Mesothelial cell of epicardium (in vitro differentiated cells): Measurements from ENCODE around the gene GRXCR2. TPM values are rescaled to one million over a fixed set of nuclear protein-coding genes. Genes with fewer than 3 reads are reported as not detected.

Experiments
- DNase-seq, 2 experiments: peaks; one replicate each; pipeline ENCODE4 v3.0.0; 2021; ENCODE audit warnings: low spot score in 2 of 2; ENCODE audit not compliant: unreplicated experiment in 2 of 2
- H3K27ac Mint-ChIP-seq: 2 replicates; pipeline ENCODE4 v1.8.0; 2021; ENCODE audit warnings: mixed read lengths
- H3K27me3 Mint-ChIP-seq: 2 replicates; pipeline ENCODE4 v1.8.0; 2021; ENCODE audit warnings: low read depth, mixed read lengths
- H3K36me3 Mint-ChIP-seq: 2 replicates; pipeline ENCODE4 v1.8.0; 2021; ENCODE audit warnings: mixed read lengths
- H3K4me1 Mint-ChIP-seq: 2 replicates; pipeline ENCODE4 v1.8.0; 2021; ENCODE audit warnings: mixed read lengths
- H3K4me3 Mint-ChIP-seq: 2 replicates; pipeline ENCODE4 v1.8.0; 2021; ENCODE audit warnings: mild to moderate bottlenecking, moderate library complexity, mixed read lengths
- H3K9me3 Mint-ChIP-seq: 2 replicates; pipeline ENCODE4 v1.8.0; 2021; ENCODE audit warnings: mixed read lengths
- total RNA-seq: library from RNA; stranded (reverse); gene quantifications from 3 replicates; pipeline ENCODE4 v1.2.1, GENCODE V29; 2021
- TF ChIP-seq, protein P1 (sequence below): fragments of 200-600 bp; sonication (generic); IDR thresholded peaks from one replicate; pipeline ENCODE4 v1.5.0; 2021; ENCODE audit warnings: antibody characterized with exemption; ENCODE audit not compliant: unreplicated experiment

GRXCR2 gene
- total RNA-seq, 1 donor from 2014 or later = not detected

- H3K27me3 Mint-ChIP-seq = peaks cover 13% of the 10 kb centered on the region
- H3K9me3 Mint-ChIP-seq = peaks cover 4% of the 10 kb centered on the region
- DNase-seq = no peak
- H3K27ac Mint-ChIP-seq = no peak overlapping the region
- H3K4me1 Mint-ChIP-seq = peaks cover 14% of the 10 kb centered on the region
- H3K36me3 Mint-ChIP-seq = no peaks in the 10 kb centered on the region
- H3K4me3 Mint-ChIP-seq = no peak overlapping the region
- TF ChIP-seq, protein P1, sequence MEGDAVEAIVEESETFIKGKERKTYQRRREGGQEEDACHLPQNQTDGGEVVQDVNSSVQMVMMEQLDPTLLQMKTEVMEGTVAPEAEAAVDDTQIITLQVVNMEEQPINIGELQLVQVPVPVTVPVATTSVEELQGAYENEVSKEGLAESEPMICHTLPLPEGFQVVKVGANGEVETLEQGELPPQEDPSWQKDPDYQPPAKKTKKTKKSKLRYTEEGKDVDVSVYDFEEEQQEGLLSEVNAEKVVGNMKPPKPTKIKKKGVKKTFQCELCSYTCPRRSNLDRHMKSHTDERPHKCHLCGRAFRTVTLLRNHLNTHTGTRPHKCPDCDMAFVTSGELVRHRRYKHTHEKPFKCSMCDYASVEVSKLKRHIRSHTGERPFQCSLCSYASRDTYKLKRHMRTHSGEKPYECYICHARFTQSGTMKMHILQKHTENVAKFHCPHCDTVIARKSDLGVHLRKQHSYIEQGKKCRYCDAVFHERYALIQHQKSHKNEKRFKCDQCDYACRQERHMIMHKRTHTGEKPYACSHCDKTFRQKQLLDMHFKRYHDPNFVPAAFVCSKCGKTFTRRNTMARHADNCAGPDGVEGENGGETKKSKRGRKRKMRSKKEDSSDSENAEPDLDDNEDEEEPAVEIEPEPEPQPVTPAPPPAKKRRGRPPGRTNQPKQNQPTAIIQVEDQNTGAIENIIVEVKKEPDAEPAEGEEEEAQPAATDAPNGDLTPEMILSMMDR = no peak
Observed at GRCh38 chr5:145863003-145863402, 9.8 kb downstream of the GRXCR2 start.

DNA sequence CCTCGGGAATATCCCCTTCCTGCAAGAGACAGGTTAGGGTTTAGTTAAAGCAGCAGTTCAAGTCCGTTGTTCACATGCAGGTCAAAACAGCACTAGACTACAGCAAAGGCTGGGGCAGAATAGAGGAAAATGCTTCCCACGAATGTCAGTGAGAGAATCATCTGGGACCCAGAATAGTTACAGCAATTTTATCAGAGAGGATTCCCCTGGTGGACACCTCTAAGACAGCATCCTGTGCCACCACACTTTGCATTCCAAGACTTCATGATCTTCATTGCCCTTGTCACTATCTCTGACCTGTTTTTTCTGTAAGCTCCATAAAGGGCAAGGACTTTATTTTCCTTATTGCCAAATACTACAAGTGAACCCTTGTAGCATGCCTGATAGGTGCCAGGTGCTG, 12.9 kb downstream of the GRXCR2 start:
- DNase-seq = no peak
- H3K4me1 Mint-ChIP-seq = peaks cover 23% of the 10 kb centered on the region
- no peak overlapping the region for H3K4me3 Mint-ChIP-seq
- TF ChIP-seq, protein P1 = peak; percentile 39
- H3K9me3 Mint-ChIP-seq = peaks cover 4% of the 10 kb centered on the region
- no peak overlapping the region for H3K27ac Mint-ChIP-seq
- H3K27me3 Mint-ChIP-seq = peaks cover 9% of the 10 kb centered on the region
- H3K36me3 Mint-ChIP-seq = no peaks in the 10 kb centered on the region

GRCh38 chr5:145859453-145859852, 13.4 kb downstream of the GRXCR2 start:
- no peak for DNase-seq
- TF ChIP-seq, protein P1 = no peak
- Mint-ChIP-seq H3K9me3 (peaks cover 1% of the 10 kb centered on the region), H3K27ac (no peak overlapping the region), H3K36me3 (no peaks in the 10 kb centered on the region), H3K27me3 (peaks cover 9% of the 10 kb centered on the region), H3K4me1 (peaks cover 23% of the 10 kb centered on the region), H3K4me3 (no peak overlapping the region)

- TF ChIP-seq, protein P1 = no peak
- DNase-seq = no peak
- H3K9me3 Mint-ChIP-seq = no peaks in the 10 kb centered on the region
Observed at GRCh38 chr5:145858959-145859358, 13.9 kb downstream of the GRXCR2 start.

DNA sequence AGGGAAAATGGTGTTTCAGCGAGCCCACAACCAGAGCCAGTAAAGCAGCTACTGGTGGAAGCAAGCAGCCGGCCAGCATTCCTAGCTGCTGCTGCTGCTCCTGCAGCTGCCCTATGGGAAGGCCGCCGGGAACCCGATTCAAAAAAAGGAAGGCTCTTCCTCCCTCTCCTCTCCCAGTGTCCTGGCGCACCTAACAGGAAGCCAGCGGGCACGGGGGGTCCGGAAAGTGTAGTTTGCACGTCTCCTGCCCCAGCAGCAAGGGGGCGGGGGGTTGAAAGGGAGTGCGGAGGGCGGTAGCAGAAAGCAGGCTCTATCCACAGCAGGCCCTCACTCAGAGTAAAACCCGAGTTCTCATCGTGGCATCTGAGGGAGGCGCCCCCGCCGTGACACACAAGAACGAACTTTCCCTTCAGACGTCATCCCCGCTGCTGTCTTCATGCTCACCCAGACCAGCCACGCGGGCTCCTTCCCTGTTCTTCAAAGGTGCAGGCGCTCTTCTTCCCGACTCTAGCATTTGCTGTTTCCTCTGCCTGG, 16.5 kb downstream of the GRXCR2 start:
- DNase-seq = peak; percentile 24 to 65
- H3K27ac Mint-ChIP-seq = peak overlapping the region; percentile 91
- TF ChIP-seq, protein P1 = no peak
- H3K9me3 Mint-ChIP-seq = no peaks in the 10 kb centered on the region
- H3K36me3 Mint-ChIP-seq = no peaks in the 10 kb centered on the region
- H3K27me3 Mint-ChIP-seq = peaks cover 5% of the 10 kb centered on the region
- peak overlapping the region; percentile 75 for H3K4me3 Mint-ChIP-seq
- H3K4me1 Mint-ChIP-seq = peaks cover 23% of the 10 kb centered on the region

More at GRCh38 chr5:145858959-145859358, 13.9 kb downstream of the GRXCR2 start:
- no peaks in the 10 kb centered on the region for H3K36me3 Mint-ChIP-seq
- H3K4me3 Mint-ChIP-seq = no peak overlapping the region
- H3K4me1 Mint-ChIP-seq = peaks cover 23% of the 10 kb centered on the region
- no peak overlapping the region for H3K27ac Mint-ChIP-seq
- peaks cover 9% of the 10 kb centered on the region for H3K27me3 Mint-ChIP-seq
